Mesothelial cell of epicardium (in vitro differentiated cells): ENCODE data around the gene CCNQ. TPM values are rescaled to one million over a fixed set of nuclear protein-coding genes. Genes with fewer than 3 reads are reported as not detected.
A peak's percentile ranks its signal among the peaks of the same experiment; 100 is the strongest.

Source experiments
- DNase-seq, 2 experiments: peaks; one replicate each; pipeline ENCODE4 v3.0.0; 2021; ENCODE audit warnings: low spot score in 2 of 2; ENCODE audit not compliant: unreplicated experiment in 2 of 2
- H3K27ac Mint-ChIP-seq: 2 replicates; pipeline ENCODE4 v1.8.0; 2021; ENCODE audit warnings: mixed read lengths
- H3K27me3 Mint-ChIP-seq: 2 replicates; pipeline ENCODE4 v1.8.0; 2021; ENCODE audit warnings: low read depth, mixed read lengths
- H3K36me3 Mint-ChIP-seq: 2 replicates; pipeline ENCODE4 v1.8.0; 2021; ENCODE audit warnings: mixed read lengths
- H3K4me1 Mint-ChIP-seq: 2 replicates; pipeline ENCODE4 v1.8.0; 2021; ENCODE audit warnings: mixed read lengths
- H3K4me3 Mint-ChIP-seq: 2 replicates; pipeline ENCODE4 v1.8.0; 2021; ENCODE audit warnings: mild to moderate bottlenecking, moderate library complexity, mixed read lengths
- H3K9me3 Mint-ChIP-seq: 2 replicates; pipeline ENCODE4 v1.8.0; 2021; ENCODE audit warnings: mixed read lengths
- total RNA-seq: library from RNA; stranded (reverse); gene quantifications from 3 replicates; pipeline ENCODE4 v1.2.1, GENCODE V29; 2021
- TF ChIP-seq, protein P1 (sequence below): fragments of 200-600 bp; sonication (generic); IDR thresholded peaks from one replicate; pipeline ENCODE4 v1.5.0; 2021; ENCODE audit warnings: antibody characterized with exemption; ENCODE audit not compliant: unreplicated experiment

The CCNQ gene
- total RNA-seq, 1 donor from 2014 or later: 17.3 TPM

DNA sequence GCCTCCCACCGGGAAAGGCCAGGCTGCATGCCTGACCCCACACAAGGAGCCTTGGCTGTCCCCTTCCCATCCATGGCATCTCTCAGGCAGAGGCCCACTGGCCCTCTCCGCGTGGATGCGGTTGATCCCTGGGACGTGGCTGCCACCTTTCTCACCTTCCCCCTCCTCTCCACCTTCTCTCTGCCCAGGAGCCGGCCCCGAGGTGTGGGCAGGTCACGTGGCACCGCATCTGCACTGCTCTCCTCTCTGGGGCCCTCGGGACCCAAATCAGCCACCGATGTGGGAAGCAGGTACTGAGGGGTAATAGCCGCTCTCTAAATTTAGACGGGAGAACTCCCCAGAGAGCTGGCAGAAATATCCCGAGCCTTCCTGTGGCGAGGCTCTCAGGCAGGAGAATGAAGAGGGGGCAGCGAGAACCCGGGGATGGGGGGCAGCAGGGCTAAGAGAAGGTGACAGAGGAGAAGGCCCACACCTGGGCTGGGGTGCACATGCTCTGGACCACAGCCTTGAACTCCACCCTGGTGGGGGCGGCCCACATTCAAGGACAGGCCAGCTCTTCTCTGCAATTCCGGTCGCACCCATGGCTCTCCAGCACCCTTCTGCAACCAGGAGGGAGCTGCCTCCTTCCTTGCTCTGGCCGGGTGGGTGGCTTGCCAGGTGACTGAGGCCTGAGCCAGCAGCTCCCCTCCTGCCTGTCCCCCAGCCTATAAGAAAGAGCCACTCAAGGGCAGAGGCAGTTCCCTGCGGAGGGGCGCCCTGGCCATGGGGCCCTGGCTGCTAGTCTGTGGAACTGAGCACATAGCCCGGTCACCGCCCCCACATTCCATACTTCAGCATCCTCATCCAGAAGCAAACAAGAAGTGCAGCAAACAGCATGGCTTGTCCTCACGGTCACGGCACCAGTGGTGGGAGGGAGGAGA, 38.4 kb upstream of the CCNQ start:
- peaks cover 24% of the 10 kb centered on the region for H3K27me3 Mint-ChIP-seq
- peaks cover 19% of the 10 kb centered on the region for H3K4me1 Mint-ChIP-seq
- H3K27ac Mint-ChIP-seq: no peak overlapping the region
- H3K4me3 Mint-ChIP-seq: no peak overlapping the region
- peaks cover 3% of the 10 kb centered on the region for H3K9me3 Mint-ChIP-seq
- TF ChIP-seq, protein P1, sequence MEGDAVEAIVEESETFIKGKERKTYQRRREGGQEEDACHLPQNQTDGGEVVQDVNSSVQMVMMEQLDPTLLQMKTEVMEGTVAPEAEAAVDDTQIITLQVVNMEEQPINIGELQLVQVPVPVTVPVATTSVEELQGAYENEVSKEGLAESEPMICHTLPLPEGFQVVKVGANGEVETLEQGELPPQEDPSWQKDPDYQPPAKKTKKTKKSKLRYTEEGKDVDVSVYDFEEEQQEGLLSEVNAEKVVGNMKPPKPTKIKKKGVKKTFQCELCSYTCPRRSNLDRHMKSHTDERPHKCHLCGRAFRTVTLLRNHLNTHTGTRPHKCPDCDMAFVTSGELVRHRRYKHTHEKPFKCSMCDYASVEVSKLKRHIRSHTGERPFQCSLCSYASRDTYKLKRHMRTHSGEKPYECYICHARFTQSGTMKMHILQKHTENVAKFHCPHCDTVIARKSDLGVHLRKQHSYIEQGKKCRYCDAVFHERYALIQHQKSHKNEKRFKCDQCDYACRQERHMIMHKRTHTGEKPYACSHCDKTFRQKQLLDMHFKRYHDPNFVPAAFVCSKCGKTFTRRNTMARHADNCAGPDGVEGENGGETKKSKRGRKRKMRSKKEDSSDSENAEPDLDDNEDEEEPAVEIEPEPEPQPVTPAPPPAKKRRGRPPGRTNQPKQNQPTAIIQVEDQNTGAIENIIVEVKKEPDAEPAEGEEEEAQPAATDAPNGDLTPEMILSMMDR: no peak
- no peaks in the 10 kb centered on the region for H3K36me3 Mint-ChIP-seq
- no peak for DNase-seq

DNA sequence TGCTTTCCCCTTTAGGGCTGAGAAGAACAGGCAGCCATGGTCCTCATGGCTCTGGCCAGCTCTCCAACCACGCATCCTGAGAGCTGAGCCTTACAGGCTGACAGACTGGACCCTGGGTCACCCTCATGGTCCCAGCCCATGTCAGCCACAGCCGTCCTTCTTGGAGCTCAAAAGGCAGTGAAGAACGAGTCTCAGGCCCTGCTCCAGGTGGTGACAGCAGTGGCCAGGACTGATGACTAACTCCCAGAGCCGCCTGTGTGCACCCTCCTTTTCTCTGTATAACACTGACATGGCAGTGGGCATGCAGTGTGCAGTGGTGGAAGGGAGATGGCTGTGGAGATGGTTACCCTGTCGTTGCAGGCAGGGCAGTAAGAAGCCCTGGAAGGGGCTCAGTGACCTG, 37.8 kb upstream of the CCNQ start:
- Mint-ChIP-seq H3K36me3 (no peaks in the 10 kb centered on the region), H3K4me3 (no peak overlapping the region), H3K27ac (no peak overlapping the region), H3K4me1 (peaks cover 19% of the 10 kb centered on the region), H3K9me3 (peaks cover 6% of the 10 kb centered on the region), H3K27me3 (peaks cover 23% of the 10 kb centered on the region)
- no peak for DNase-seq
- TF ChIP-seq, protein P1: no peak

DNA sequence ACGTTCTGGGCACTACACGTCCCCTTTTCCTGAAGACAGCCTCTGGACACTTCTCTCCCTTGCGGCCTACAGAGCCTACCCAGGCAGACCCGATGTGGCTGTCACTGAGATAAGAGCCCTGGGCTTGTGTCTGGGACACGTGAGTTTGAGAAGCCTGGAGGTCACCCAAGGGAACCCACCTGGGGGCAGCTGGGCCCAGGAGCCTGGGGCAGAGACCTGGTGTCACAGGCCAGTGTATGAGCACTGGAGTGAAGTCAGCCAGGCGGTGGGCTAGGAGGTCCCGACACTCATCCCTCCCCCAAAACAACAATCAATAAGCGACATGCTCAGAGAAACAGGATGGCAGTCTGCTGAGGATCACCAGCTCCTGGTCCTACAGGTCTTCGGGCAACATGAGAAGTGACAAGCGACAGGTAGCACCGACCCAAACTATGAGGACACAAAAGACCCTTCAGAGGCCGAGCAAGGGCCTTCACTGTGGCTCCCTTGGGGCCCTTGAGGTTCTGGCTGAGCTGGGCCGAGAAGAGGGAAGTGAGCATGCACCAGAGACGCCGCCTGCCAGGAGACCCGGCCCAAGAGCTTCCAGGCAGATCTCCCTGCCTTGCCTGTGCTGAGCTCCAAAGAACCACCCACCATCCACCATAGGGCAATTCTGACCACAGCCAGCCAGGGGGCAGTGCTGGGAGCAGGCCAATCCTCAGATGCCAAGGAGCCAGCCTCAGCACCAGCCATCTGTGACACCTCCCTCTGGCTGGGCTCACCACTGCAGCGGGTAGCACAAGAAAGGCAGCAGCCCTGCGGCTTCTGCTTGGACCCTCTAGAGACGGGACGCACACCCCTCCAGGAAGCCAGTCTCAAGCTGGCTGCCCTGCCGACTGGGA, 37.1 kb upstream of the CCNQ start:
- Mint-ChIP-seq H3K27ac (no peak overlapping the region), H3K9me3 (peaks cover 10% of the 10 kb centered on the region), H3K4me3 (no peak overlapping the region), H3K36me3 (no peaks in the 10 kb centered on the region), H3K27me3 (peaks cover 18% of the 10 kb centered on the region), H3K4me1 (peaks cover 16% of the 10 kb centered on the region)
- TF ChIP-seq, protein P1: peak; percentile 30
- no peak for DNase-seq

DNA sequence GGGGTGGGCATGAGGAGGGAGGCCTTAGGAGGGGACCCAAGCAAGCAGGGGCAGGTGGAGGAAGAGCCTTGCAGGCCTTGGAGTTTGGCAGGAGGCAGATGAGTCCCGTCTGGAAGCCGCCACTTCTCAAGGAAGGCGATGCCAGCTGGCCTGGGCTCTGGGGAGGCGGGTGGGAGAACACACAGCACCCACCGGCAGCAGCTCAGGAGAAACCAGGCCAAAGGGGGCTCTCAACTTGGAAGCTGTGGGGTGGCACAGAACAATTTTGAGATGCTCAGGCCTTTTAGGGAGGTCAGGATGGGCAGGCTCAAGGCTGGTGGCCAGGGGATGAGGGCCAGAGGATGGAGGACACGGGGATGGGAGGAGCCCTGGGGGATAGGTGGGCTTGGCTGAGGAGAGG, 36.4 kb upstream of the CCNQ start:
- peaks cover 12% of the 10 kb centered on the region for H3K27me3 Mint-ChIP-seq
- H3K27ac Mint-ChIP-seq: no peak overlapping the region
- no peak overlapping the region for H3K4me3 Mint-ChIP-seq
- DNase-seq: peak in 1 of 2 experiments; percentile 37
- TF ChIP-seq, protein P1: no peak
- H3K9me3 Mint-ChIP-seq: peaks cover 12% of the 10 kb centered on the region
- H3K36me3 Mint-ChIP-seq: no peaks in the 10 kb centered on the region
- peaks cover 14% of the 10 kb centered on the region for H3K4me1 Mint-ChIP-seq

DNA sequence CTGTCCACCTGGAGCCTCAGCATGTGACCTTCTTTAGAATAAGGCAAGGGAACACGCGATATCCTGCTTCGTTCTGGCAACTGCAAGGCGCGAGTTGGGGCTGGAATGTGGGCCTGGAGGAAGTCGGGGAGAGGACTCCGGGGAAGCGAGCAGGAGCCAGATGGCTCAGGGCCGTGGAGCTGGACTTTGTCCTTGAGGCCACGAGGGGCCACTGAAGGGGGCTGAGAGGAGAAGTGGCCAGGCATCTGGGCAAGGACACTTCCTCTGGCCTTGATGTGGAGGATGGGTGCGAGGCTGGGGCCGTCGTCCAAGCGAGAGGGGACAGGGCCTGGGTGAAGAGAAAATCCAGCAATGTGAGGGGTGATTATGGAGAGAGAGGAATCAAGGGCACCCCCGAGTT, 35.9 kb upstream of the CCNQ start:
- Mint-ChIP-seq H3K27ac (peak overlapping the region; percentile 68), H3K9me3 (peaks cover 15% of the 10 kb centered on the region), H3K27me3 (peaks cover 10% of the 10 kb centered on the region), H3K4me3 (no peak overlapping the region), H3K4me1 (peaks cover 14% of the 10 kb centered on the region), H3K36me3 (no peaks in the 10 kb centered on the region)
- TF ChIP-seq, protein P1: no peak
- DNase-seq: no peak
